ENCODE results near the gene MYO16. TPM values are rescaled to one million over a fixed set of nuclear protein-coding genes. Genes with fewer than 3 reads are reported as not detected.

The MYO16 gene
- total and polyA plus RNA-seq, 2 donors (not counting 1 experiment from before 2014, with no cell fraction given) = under 0.01 to 0.01 TPM

DNA sequence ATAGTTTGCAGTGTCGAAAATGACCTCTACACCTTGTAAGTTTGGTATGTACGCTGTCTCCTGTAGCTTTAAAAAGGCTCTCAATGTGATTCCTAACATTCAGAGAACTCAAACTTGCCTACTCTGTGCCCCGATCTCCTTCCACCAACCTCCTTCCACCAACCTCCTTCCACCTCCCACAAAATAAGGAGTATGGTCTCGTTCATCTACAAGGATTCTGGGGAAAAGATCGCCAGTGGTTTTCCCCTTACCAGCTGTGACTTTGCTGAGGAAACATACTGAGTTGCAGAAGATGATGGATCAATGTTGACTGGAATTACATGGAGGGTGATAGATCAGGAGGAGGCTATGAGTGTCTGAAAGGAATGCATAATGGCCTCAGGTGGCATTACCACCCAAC lies 16.0 kb downstream of the MYO16 start:
- H3K4me2 ChIP-seq (ENCODE audit: extremely low read depth, insufficient read depth, low read length) = no peak overlapping the region
- TF ChIP-seq, protein P1, sequence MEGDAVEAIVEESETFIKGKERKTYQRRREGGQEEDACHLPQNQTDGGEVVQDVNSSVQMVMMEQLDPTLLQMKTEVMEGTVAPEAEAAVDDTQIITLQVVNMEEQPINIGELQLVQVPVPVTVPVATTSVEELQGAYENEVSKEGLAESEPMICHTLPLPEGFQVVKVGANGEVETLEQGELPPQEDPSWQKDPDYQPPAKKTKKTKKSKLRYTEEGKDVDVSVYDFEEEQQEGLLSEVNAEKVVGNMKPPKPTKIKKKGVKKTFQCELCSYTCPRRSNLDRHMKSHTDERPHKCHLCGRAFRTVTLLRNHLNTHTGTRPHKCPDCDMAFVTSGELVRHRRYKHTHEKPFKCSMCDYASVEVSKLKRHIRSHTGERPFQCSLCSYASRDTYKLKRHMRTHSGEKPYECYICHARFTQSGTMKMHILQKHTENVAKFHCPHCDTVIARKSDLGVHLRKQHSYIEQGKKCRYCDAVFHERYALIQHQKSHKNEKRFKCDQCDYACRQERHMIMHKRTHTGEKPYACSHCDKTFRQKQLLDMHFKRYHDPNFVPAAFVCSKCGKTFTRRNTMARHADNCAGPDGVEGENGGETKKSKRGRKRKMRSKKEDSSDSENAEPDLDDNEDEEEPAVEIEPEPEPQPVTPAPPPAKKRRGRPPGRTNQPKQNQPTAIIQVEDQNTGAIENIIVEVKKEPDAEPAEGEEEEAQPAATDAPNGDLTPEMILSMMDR (conservative IDR thresholded peaks at IDR 0.05 in 1 of 2, IDR thresholded peaks at IDR 0.05 in 1 of 2; ENCODE audit: low read depth in 1 of 2, low read length in 2 of 2) = no peak
- no peak for TF ChIP-seq EZH2 (IDR thresholded peaks at IDR 0.05; ENCODE audit: low read length, missing control alignments)
- no peak for DNase-seq (ENCODE audit: low read depth in 2 of 2)
- no peaks in the 10 kb centered on the region for H3K4me1 ChIP-seq (ENCODE audit: control insufficient read depth, extremely low read depth, insufficient read depth, low read length)
- no peaks in the 10 kb centered on the region for H4K20me1 ChIP-seq (ENCODE audit: control insufficient read depth, extremely low read depth, insufficient read depth, low read length)
- no peaks in the 10 kb centered on the region for H3K27me3 ChIP-seq (ENCODE audit: control insufficient read depth, insufficient read depth, low read length)
- no peaks in the 10 kb centered on the region for H3K79me2 ChIP-seq (ENCODE audit: control insufficient read depth, insufficient read depth, low read length)
- H3K36me3 ChIP-seq (ENCODE audit: control insufficient read depth, insufficient read depth, low read length) = no peaks in the 10 kb centered on the region
- no peak overlapping the region for H2AFZ ChIP-seq (ENCODE audit: low read length)
- no peaks in the 10 kb centered on the region for H3K9me3 ChIP-seq (ENCODE audit: control insufficient read depth, insufficient read depth, low read depth, low read length)
- no peak overlapping the region for H3K27ac ChIP-seq (ENCODE audit: insufficient read depth, low read length)
- no peak overlapping the region for H3K4me3 ChIP-seq (replicated peaks in 1 of 4; ENCODE audit: control extremely low read depth in 1 of 4, insufficient read depth in 1 of 4, low read depth in 3 of 4, low read length in 4 of 4)
- H3K9ac ChIP-seq (ENCODE audit: insufficient read depth, low read length) = no peak overlapping the region

DNA sequence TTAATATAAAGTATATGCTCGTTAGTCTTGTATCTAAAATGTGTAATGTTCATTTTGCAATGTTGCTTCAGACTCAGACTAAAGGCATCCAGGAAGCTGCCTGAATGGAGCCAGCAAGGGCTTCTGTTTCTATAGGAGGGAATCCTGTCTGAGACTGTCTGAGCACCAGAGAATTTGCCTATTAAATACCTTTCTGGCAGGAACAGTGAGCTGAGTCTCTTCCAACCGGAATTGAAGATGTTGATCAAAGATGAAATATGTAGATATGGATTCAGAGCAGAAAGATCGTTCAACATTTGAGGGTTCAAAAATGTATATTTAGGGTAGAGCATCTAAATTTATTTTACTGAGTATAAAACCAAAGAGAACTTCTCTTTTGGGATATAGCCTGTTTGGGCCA lies 20.9 kb downstream of the MYO16 start:
- Histone ChIP-seq H3K4me2 (ENCODE audit: extremely low read depth, insufficient read depth, low read length) (no peak overlapping the region), H3K9me3 (ENCODE audit: control insufficient read depth, insufficient read depth, low read depth, low read length) (no peaks in the 10 kb centered on the region)

DNA sequence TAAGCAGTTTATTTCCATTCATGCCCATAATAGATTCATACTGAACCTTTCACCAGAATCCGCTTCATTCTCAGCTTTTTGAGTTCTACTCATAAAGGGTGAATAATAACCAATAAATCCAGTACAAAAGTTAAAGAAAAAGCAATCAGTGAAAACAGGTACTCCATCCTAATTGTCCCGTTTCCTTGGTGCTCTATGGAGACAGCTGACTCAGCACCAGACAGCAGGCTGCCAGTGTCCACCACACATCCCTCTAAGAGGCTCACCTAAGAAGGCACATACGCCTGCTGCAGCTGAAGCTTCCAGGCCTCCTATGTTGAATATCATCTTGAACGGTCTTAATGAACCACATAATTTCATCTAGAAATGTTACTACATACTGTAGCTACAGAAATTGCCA lies 27.3 kb downstream of the MYO16 start:
- no peak overlapping the region for H3K9ac ChIP-seq (ENCODE audit: insufficient read depth, low read length)
- no peak overlapping the region for H3K4me2 ChIP-seq (ENCODE audit: extremely low read depth, insufficient read depth, low read length)
- H3K79me2 ChIP-seq (ENCODE audit: control insufficient read depth, insufficient read depth, low read length) = no peaks in the 10 kb centered on the region
- no peak overlapping the region for H3K27ac ChIP-seq (ENCODE audit: insufficient read depth, low read length)
- no peak overlapping the region for H3K4me3 ChIP-seq (replicated peaks in 1 of 4; ENCODE audit: control extremely low read depth in 1 of 4, insufficient read depth in 1 of 4, low read depth in 3 of 4, low read length in 4 of 4)
- no peaks in the 10 kb centered on the region for H3K4me1 ChIP-seq (ENCODE audit: control insufficient read depth, extremely low read depth, insufficient read depth, low read length)
- DNase-seq (ENCODE audit: low read depth in 2 of 2) = no peak
- H3K9me3 ChIP-seq (ENCODE audit: control insufficient read depth, insufficient read depth, low read depth, low read length) = no peaks in the 10 kb centered on the region
- H3K36me3 ChIP-seq (ENCODE audit: control insufficient read depth, insufficient read depth, low read length) = no peaks in the 10 kb centered on the region
- no peak overlapping the region for H2AFZ ChIP-seq (ENCODE audit: low read length)
- no peaks in the 10 kb centered on the region for H3K27me3 ChIP-seq (ENCODE audit: control insufficient read depth, insufficient read depth, low read length)
- no peaks in the 10 kb centered on the region for H4K20me1 ChIP-seq (ENCODE audit: control insufficient read depth, extremely low read depth, insufficient read depth, low read length)
- TF ChIP-seq, protein P1 (conservative IDR thresholded peaks at IDR 0.05 in 1 of 2, IDR thresholded peaks at IDR 0.05 in 1 of 2; ENCODE audit: low read depth in 1 of 2, low read length in 2 of 2) = no peak
- TF ChIP-seq EZH2 (IDR thresholded peaks at IDR 0.05; ENCODE audit: low read length, missing control alignments) = no peak

More for the DNA sequence above, 20.9 kb downstream of the MYO16 start:
- no peak for TF ChIP-seq EZH2 (IDR thresholded peaks at IDR 0.05; ENCODE audit: low read length, missing control alignments)
- TF ChIP-seq, protein P1 (conservative IDR thresholded peaks at IDR 0.05 in 1 of 2, IDR thresholded peaks at IDR 0.05 in 1 of 2; ENCODE audit: low read depth in 1 of 2, low read length in 2 of 2) = no peak
- no peaks in the 10 kb centered on the region for H3K79me2 ChIP-seq (ENCODE audit: control insufficient read depth, insufficient read depth, low read length)
- H3K4me3 ChIP-seq (replicated peaks in 1 of 4; ENCODE audit: control extremely low read depth in 1 of 4, insufficient read depth in 1 of 4, low read depth in 3 of 4, low read length in 4 of 4) = no peak overlapping the region
- H2AFZ ChIP-seq (ENCODE audit: low read length) = no peak overlapping the region
- no peak for DNase-seq (ENCODE audit: low read depth in 2 of 2)
- H3K36me3 ChIP-seq (ENCODE audit: control insufficient read depth, insufficient read depth, low read length) = no peaks in the 10 kb centered on the region
- no peaks in the 10 kb centered on the region for H3K4me1 ChIP-seq (ENCODE audit: control insufficient read depth, extremely low read depth, insufficient read depth, low read length)
- no peaks in the 10 kb centered on the region for H3K27me3 ChIP-seq (ENCODE audit: control insufficient read depth, insufficient read depth, low read length)
- no peak overlapping the region for H3K27ac ChIP-seq (ENCODE audit: insufficient read depth, low read length)
- H4K20me1 ChIP-seq (ENCODE audit: control insufficient read depth, extremely low read depth, insufficient read depth, low read length) = no peaks in the 10 kb centered on the region
- no peak overlapping the region for H3K9ac ChIP-seq (ENCODE audit: insufficient read depth, low read length)
